Uterus (tissue), 2 donors: Measurements from ENCODE around the gene NHSL1.

ENCODE experiments used
- CTCF ChIP-seq, 4 experiments: fragments of 200-600 bp in 2 of 4; fragments of 450-650 bp in 2 of 4; sonication (generic) in 2 of 4; IDR thresholded peaks; one replicate each; pipeline ENCODE4 v1.5.1; 2016 to 2019; ENCODE audit warnings: antibody characterized with exemption in 4 of 4, mild to moderate bottlenecking in 2 of 4, moderate library complexity in 1 of 4
- POLR2A ChIP-seq, 2 donors: fragments of 450-650 bp; IDR thresholded peaks; one replicate each; pipeline ENCODE4 v1.6.1; 2016; ENCODE audit warnings: antibody characterized with exemption in 2 of 2, mild to moderate bottlenecking in 1 of 2, moderate library complexity in 1 of 2

DNA sequence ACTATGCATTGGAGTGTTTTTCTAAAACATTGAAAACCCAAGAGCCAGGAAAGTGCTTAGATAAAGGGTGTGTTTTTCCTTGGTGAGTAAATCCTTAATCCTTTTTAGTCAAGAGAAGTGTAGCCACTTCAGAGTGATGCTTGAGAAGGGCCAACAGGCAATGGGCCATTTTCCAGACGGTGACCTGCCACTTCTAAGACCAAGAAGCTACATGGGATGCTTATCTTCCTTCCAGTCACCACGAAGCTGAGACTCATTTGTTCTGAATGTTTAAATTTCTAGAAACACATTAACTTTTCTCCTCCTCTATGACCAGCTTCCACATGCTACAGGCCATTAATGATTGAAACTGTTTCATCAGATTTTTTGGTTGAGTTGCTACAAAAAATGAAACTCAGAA lies 34.4 kb upstream of the NHSL1 start:
- TF ChIP-seq CTCF (IDR thresholded peaks at IDR 0.05): no peak
- TF ChIP-seq POLR2A (IDR thresholded peaks at IDR 0.05): no peak
